Activated B cell treated with CpG ODN at 0.5 μM for 24 hours (primary cell): ENCODE results near the gene CHD1L. TPM values are rescaled to one million over a fixed set of nuclear protein-coding genes. Genes with fewer than 3 reads are reported as not detected.
"Not testable (repeated sequence)": the region's sequence is repeated elsewhere in the genome, so short reads cannot be mapped to it uniquely, and the experiment has no call there.

Source experiments
- ATAC-seq: fragments of 200-7000 bp; cut with Tn5 transposase; one replicate; pipeline ENCODE4 v1.10.0; 2021; ENCODE audit warnings: low read depth, mild to moderate bottlenecking, moderate library complexity
- CTCF ChIA-PET: fragments of 350-600 bp; sonication (Branson Sonifier 250); formaldehyde crosslinking; loops from one replicate; lab custom pipeline; 2021; ENCODE audit warnings: antibody characterized with exemption; lab: Charles Lee
- POLR2A ChIA-PET: fragments of 350-600 bp; sonication (Branson Sonifier 250); formaldehyde crosslinking; loops from one replicate; lab custom pipeline; 2021; ENCODE audit warnings: antibody characterized with exemption; lab: Charles Lee
- DNase-seq: peaks from one replicate; pipeline ENCODE4 v3.0.0; 2022
- H3K27ac Mint-ChIP-seq: one replicate; pipeline ENCODE4 v1.8.0; 2020; ENCODE audit warnings: mixed read lengths
- H3K27me3 Mint-ChIP-seq: one replicate; pipeline ENCODE4 v1.8.0; 2021; ENCODE audit warnings: mixed read lengths
- H3K36me3 Mint-ChIP-seq: one replicate; pipeline ENCODE4 v1.8.0; 2021; ENCODE audit warnings: low read depth, mixed read lengths
- H3K4me1 Mint-ChIP-seq: one replicate; pipeline ENCODE4 v1.8.0; 2021; ENCODE audit warnings: mixed read lengths
- H3K4me3 Mint-ChIP-seq: one replicate; pipeline ENCODE4 v1.8.0; 2020; ENCODE audit warnings: mild to moderate bottlenecking, mixed read lengths
- H3K9me3 Mint-ChIP-seq: one replicate; pipeline ENCODE4 v1.8.0; 2020; ENCODE audit warnings: mixed read lengths
- intact Hi-C: fragments of 100-400 bp; cut with micrococcal nuclease; formaldehyde crosslinking; loops from one replicate; pipeline ENCODE4 v1.15.1; 2024
- total RNA-seq: library from RNA; stranded (reverse); gene quantifications from 2 replicates; pipeline ENCODE4 v1.2.3, GENCODE V29; 2022
- TF ChIP-seq, protein P1 (sequence below): fragments of 200-600 bp; IDR thresholded peaks from one replicate; pipeline ENCODE4 v1.8.0; 2022; ENCODE audit warnings: antibody characterized with exemption, mild to moderate bottlenecking

CHD1L gene
- total RNA-seq, 1 donor from 2014 or later: 55.7 TPM

GRCh38 chr1:147316968-147317367 lies 74.5 kb downstream of the CHD1L start:
- TF ChIP-seq, protein P1, sequence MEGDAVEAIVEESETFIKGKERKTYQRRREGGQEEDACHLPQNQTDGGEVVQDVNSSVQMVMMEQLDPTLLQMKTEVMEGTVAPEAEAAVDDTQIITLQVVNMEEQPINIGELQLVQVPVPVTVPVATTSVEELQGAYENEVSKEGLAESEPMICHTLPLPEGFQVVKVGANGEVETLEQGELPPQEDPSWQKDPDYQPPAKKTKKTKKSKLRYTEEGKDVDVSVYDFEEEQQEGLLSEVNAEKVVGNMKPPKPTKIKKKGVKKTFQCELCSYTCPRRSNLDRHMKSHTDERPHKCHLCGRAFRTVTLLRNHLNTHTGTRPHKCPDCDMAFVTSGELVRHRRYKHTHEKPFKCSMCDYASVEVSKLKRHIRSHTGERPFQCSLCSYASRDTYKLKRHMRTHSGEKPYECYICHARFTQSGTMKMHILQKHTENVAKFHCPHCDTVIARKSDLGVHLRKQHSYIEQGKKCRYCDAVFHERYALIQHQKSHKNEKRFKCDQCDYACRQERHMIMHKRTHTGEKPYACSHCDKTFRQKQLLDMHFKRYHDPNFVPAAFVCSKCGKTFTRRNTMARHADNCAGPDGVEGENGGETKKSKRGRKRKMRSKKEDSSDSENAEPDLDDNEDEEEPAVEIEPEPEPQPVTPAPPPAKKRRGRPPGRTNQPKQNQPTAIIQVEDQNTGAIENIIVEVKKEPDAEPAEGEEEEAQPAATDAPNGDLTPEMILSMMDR: no peak
- intact Hi-C loops: no loop called here
- CTCF ChIA-PET: no interaction called here
- Mint-ChIP-seq H3K36me3 (no peaks in the 10 kb centered on the region), H3K9me3 (peaks cover 5% of the 10 kb centered on the region), H3K4me1 (no peaks in the 10 kb centered on the region), H3K4me3 (no peak overlapping the region), H3K27ac (no peak overlapping the region), H3K27me3 (no peaks in the 10 kb centered on the region)
- DNase-seq: no peak
- POLR2A ChIA-PET: no interaction called here
- no peak for ATAC-seq

DNA sequence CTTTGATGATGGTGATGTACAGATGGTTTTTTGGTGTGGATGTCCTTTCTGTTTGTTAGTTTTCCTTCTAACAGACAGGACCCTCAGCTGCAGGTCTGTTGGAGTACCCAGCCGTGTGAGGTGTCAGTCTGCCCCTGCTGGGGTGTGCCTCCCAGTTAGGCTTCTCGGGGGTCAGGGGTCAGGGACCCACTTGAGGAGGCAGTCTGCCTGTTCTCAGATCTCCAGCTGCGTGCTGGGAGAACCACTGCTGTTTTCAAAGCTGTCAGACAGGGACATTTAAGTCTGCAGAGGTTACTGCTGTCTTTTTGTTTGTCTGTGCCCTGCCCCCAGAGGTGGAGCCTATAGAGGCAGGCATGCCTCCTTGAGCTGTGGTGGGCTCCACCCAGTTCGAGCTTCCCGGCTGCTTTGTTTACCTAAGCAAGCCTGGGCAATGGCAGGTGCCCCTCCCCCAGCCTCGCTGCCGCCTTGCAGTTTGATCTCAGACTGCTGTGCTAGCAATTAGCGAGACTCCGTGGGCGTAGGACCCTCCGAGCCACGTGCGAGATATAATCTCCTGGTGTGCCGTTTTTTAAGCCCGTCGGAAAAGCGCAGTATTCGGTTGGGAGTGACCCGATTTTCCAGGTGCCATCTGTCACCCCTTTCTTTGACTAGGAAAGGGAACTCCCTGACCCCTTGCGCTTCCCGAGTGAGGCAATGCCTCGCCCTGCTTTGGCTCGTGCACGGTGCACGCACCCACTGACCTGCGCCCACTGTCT lies 84.6 kb downstream of the CHD1L start:
- CTCF ChIA-PET, POLR2A ChIA-PET, H3K27ac Mint-ChIP-seq: not testable (repeated sequence)

DNA sequence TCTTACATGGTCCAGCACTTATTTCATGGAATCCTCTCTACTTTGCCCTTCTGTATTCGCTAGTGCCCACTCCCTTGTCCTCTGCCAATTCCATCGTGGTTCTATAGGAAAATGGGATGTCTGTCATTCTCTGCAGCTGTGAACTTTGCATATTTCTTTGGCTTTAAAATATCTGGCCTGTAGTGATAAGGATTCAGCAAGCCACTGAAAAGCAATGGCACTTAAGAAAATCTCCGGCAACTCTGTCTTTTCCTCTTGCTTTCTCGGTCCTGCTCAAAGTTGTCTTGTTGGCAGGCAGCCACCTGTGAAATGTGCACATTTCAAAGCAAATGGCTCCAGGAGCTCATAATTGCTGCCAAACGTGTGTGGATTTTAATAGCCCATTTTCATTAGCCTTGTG lies 91.8 kb downstream of the CHD1L start:
- Mint-ChIP-seq H3K4me3 (no peak overlapping the region), H3K27ac (no peak overlapping the region), H3K36me3 (no peaks in the 10 kb centered on the region), H3K27me3 (peaks cover 13% of the 10 kb centered on the region), H3K4me1 (no peaks in the 10 kb centered on the region), H3K9me3 (no peaks in the 10 kb centered on the region)
- intact Hi-C loops: no loop called here
- ChIA-PET POLR2A (no interaction called here), CTCF (no interaction called here)
- DNase-seq: no peak
- no peak for ATAC-seq
- TF ChIP-seq, protein P1: no peak

More for the DNA sequence above, 84.6 kb downstream of the CHD1L start:
- DNase-seq, H3K4me3 Mint-ChIP-seq, intact Hi-C loops, H3K4me1 Mint-ChIP-seq, ATAC-seq, H3K36me3 Mint-ChIP-seq, H3K9me3 Mint-ChIP-seq: not testable (repeated sequence)
- H3K27me3 Mint-ChIP-seq: peaks cover 24% of the 10 kb centered on the region

- H3K4me3 Mint-ChIP-seq: no peak overlapping the region
- ATAC-seq (no peak), DNase-seq (no peak)
- no peaks in the 10 kb centered on the region for H3K36me3 Mint-ChIP-seq
- POLR2A ChIA-PET: no interaction called here
- no peak overlapping the region for H3K27ac Mint-ChIP-seq
- H3K4me1 Mint-ChIP-seq: no peaks in the 10 kb centered on the region
- TF ChIP-seq, protein P1: no peak
- peaks cover 9% of the 10 kb centered on the region for H3K27me3 Mint-ChIP-seq
- H3K9me3 Mint-ChIP-seq: no peaks in the 10 kb centered on the region
- CTCF ChIA-PET: no interaction called here
- intact Hi-C loops: no loop called here
Measured at GRCh38 chr1:147336291-147336690, 93.8 kb downstream of the CHD1L start.

DNA sequence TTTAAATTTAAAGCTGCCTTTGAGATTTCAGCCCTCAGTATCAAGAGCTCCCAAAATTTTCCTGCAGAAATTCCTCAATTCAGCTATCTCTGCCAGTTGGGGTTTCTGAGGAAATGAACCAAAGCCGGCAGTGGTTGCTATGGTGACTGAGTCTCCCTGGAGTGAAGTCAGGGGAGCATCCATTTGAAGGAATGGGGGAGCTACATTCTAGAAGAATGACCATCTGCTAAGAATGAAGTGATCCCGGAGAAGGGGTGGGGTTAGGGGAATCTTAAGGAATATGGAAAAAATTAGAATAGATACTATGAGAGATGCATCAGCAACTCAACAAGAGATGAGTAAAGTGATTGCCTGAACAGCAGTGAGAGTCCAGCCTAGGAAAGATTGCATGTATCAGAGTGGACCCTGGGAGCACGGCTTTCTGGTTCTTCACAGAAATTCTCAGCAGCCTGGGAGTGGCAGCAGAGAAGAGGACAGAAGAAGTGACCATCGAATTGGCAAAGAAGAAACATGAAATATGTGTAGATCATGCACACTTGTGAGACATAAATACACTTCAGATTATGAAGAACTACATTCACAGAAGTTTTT lies 94.7 kb downstream of the CHD1L start:
- CTCF ChIA-PET: no interaction called here
- DNase-seq (no peak), ATAC-seq (no peak)
- no peaks in the 10 kb centered on the region for H3K4me1 Mint-ChIP-seq
- H3K36me3 Mint-ChIP-seq: no peaks in the 10 kb centered on the region
- TF ChIP-seq, protein P1: no peak
- H3K27ac Mint-ChIP-seq: no peak overlapping the region
- intact Hi-C loops: no loop called here
- no peaks in the 10 kb centered on the region for H3K9me3 Mint-ChIP-seq
- peaks cover 9% of the 10 kb centered on the region for H3K27me3 Mint-ChIP-seq
- POLR2A ChIA-PET: no interaction called here
- H3K4me3 Mint-ChIP-seq: no peak overlapping the region
